HG03025 (cell line): Measurements from ENCODE around the gene PRR9.

Source experiments
- ATAC-seq: cut with Tn5 transposase; IDR thresholded peaks from one replicate; pipeline ENCODE4 v1.9.1; 2021; ENCODE audit warnings: mild to moderate bottlenecking, moderate library complexity; ENCODE audit not compliant: unreplicated experiment, low FRiP score

Gene PRR9

DNA sequence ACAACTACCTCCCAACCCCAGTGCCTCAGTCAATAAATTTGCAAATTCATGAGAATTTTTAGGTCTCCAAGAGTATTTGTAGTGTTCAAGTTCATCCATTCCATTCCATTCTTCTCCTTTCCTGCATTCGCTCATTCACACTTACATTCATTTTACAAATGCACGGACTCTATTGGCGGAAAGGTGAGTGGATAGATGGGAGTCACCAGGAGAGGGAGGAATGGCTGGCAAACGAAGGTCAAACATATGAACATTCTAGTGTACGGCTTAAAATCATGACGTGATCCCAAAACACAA is 44.6 kb downstream of the PRR9 start:
- ATAC-seq = no peak

DNA sequence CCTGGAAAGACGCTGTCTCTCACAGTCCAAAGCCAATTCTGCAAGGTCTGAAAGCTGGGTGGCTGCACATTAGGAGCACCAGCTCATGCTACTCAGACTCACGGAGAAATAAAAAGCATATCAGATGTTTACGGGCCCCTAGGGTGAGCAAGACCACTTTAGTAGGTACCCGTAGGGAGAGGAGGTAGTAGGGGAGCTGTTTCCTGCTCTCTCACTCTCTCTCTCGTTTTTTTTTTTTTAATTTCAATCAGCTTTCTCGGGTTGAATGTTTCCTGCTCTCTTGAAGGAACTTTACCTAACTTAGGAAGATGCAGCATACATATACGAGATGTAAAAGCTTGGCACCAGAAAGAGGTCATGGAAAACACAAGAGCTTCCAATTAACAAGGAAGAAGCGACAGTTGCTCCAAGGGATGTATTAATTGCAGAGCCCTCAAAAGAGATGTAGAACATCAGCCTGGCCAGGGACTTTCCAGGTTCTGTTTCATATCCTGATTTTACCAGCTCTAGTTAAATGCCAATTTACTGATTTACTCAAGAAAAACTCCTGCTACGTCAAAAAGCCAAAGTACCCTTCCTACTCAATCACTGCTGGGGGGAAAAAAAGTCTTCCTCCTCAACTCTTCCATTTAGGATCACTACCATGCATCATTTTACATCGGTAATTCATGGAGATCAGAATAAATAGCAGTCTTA is 45.2 kb downstream of the PRR9 start:
- ATAC-seq = no peak

DNA sequence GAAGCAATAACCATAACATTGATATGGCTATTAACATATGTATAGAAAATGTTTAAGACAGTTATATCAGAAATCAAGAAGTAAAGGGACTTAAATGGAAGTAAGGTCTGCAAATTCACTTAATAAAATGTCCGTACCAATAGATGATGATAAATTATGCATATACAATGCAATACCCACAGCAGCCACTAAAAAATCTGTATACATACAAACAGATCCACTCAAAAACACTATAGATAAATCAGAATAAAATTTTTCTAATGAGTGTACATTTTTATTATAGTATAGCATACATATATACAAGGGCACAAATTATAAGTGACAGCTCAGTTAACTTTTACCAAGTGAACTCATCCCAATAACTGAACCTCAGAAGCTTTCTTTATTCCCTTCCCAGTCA is 48.1 kb downstream of the PRR9 start:
- no peak for ATAC-seq
